Middle frontal gyrus (tissue), 1 donor: Measurements from ENCODE around the gene HOXD11.

Source experiments
- DNase-seq: peaks from one replicate; pipeline ENCODE4 v3.0.0-alpha.2; 2015; ENCODE audit warnings: low spot score; ENCODE audit errors: extremely low spot score

The HOXD11 gene

DNA sequence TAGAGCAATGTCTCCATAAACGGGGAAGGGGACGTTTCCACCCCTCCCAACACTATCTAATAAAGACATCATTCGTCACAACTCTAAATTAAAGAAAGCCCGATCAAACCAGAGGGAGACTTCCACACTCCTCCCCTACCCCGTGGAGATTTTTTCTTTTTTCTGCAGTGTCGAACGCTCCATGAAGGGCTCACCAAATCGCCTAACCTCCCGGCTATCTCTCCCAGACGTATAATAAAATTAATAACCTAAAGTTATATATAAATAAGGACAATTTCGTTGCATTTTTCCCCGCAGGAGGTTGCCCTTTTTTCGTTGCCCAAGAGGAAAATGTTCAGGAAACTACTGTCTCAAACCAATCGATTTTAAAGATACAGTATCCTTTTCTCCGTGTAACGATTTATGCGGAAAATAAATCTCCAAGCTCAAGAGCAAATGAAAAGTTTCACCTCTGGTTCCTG is 25.7 kb upstream of the HOXD11 start:
- DNase-seq = no peak

GRCh38 chr2:176081837-176082524 is 25.1 kb upstream of the HOXD11 start:
- DNase-seq = no peak

- no peak for DNase-seq
Observed at GRCh38 chr2:176082525-176082823, 24.6 kb upstream of the HOXD11 start.

- DNase-seq = no peak
Observed at GRCh38 chr2:176082824-176083751, 24.0 kb upstream of the HOXD11 start.

GRCh38 chr2:176083796-176084261 is 23.3 kb upstream of the HOXD11 start, which contains the start of gene EVX2:
EVX2 (minus strand) TSS chr2:176083962; CDS start chr2:176083776, 186 bp downstream.
- no peak for DNase-seq

- no peak for DNase-seq
Observed at GRCh38 chr2:176084611-176085119, 22.4 kb upstream of the HOXD11 start.

GRCh38 chr2:176085120-176085788 is 21.8 kb upstream of the HOXD11 start:
- DNase-seq = no peak

- DNase-seq = no peak
Observed at GRCh38 chr2:176085861-176086771, 21.0 kb upstream of the HOXD11 start.

GRCh38 chr2:176087330-176088047 is 19.6 kb upstream of the HOXD11 start:
- DNase-seq = no peak

- DNase-seq = no peak
Observed at GRCh38 chr2:176088048-176088936, 18.8 kb upstream of the HOXD11 start.

DNA sequence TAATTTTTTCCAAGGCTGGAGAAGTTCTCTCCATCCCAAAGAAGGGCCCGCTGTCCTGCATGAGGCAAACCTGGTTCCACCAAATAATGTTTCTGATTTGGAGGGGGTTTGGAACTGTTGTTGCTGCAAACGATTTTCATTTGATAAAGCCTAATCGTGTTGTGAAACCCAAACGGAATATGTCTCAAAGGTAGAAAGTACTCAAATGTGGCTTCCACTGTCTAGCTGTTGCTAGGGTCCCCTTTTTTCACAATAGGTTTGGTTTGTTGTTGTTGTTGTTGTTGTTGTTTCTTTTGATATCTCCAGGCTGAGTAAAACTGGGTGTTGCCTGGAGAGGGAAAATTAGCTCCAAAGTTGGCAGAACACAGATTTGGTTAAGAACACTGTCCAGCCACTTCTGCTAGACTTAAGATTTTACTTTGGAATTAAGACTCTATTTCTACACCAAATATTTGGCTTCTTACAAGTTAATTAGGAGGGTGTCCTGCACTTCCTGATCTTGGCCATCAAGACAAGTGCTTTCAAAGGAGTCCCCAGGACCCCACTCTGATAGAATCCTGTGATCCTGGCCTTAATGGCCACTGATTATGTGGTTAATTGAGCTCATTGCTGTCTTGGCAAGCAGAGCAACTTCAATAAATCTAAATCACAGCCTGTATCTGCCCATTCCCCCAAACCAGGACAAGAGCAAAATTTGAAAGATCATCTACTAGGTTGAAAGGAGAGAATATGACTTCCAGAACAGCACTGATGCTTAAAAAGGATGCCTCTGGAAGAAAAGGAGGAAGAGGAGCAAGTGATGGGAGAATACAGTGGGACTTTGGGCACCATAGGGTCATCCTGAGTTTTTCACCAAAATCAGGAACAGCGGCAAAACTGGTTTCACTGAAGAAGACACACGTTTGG is 17.9 kb upstream of the HOXD11 start:
- no peak for DNase-seq

- DNase-seq = no peak
Observed at GRCh38 chr2:176089843-176090395, 17.2 kb upstream of the HOXD11 start.

DNA sequence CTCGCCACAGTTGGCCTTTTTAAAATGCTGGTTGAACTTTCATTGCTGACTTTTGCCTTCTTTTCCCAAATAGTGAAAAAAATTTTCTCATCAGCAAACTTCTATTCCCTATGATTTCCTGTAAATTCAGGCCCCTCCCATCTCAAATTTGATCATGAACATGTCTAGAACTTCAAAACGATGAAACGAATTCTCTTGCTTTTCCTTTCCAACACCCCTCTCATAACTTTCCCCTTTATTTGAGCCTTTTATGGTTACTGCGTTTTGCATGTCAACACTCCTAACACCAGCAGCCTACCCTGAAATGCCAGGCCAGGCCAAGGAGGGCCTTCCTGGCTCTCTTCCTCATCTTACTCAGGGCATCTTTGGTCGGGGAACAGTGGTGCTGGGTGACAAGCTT is 16.2 kb upstream of the HOXD11 start:
- DNase-seq = no peak

DNA sequence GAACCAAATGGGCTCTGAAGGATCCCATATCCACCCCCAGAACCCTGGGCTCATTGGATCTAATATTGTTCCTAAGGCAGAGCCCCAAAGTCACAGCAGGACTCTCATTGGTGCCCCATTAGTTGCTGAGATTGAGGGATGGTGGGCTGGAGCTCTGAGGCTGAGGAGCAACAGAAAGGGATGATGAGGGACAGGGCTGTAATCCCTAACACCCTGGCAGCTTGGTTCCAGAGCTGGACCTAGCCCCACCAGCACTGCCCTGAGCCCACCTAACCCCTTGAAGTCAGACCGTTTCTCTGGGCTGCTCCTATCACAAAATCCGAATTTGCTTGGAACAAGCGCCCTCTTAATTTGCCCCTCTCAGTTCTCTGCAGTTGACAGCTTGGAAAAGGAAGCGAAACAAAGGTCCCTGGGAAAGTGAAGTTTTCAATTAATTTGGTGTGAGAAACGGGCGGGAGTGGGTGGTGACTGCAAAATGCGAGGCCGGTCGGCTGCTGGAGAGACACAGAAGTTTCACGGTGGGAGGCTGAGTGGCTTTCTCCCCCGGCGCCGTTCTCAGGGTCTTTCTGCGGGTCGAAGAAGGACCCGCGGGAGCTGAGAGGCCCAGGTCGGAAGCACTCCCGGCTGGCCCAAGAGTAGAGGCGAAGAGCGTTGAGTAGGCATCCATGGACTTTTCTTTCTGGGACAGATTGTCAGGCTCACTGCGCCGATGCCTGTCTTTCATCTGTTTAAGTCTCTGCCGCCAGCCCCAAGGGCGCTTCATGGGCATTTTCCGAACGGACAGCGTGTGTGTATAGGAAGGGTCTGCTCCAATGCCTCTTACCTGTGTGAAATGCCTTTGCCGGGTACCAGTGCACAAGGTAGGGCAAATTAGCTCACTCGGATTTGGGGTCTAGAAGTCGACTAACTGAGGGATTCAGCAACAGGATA is 15.5 kb upstream of the HOXD11 start:
- no peak for DNase-seq

DNA sequence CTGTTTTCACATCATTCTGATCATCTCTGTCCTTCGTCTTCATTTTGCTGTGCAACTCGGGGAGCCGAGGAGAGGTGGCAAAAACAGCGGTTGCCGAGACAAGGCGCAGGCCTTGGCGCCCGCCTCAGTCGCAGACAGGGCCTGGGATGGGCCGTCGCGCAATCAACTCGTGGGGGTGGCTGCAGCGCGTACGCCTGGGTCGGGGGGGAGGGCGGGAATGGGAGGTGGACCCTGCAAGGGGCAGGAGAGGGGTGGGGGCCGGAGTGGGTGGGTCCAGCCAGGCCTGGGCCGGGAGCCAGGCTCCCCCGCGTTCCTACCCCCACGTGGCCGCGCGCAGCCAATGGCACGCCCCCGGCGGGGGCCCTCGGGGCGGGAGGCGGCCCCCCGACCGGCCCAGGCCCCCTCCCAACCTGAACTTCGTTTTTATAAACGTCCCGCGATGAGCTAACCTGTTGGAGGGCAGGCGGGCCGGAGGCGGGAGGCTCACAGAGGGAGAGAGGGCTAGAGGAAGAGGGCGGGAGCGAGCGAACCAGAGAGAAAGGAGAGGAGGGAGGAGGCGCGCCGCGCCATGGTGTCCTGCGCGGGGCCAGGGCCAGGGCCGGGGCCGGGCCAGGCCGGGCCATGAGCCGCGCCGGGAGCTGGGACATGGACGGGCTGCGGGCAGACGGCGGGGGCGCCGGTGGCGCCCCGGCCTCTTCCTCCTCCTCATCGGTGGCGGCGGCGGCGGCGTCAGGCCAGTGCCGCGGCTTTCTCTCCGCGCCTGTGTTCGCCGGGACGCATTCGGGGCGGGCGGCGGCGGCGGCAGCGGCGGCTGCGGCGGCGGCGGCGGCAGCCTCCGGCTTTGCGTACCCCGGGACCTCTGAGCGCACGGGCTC is 14.6 kb upstream of the HOXD11 start, which contains the start of gene HOXD13:
TSS of gene HOXD13 (plus strand) at position 452 of the 875 bp plus-strand sequence. CDS start at position 622, 170 bp downstream.
- DNase-seq = no peak
